Liver (tissue), 9 donors: ENCODE measurements around the gene TIMM22. TPM values are rescaled to one million over a fixed set of nuclear protein-coding genes. Genes with fewer than 3 reads are reported as not detected.

Source experiments
- DNase-seq: peaks from one replicate; pipeline ENCODE4 v3.0.0-alpha.2; 2017; ENCODE audit warnings: low spot score
- H3K27ac ChIP-seq, 2 donors: one replicate each; pipeline ENCODE4 v1.7.0; 2013; ENCODE audit warnings: inconsistent platforms in 2 of 2, low read length in 2 of 2, control low read depth in 1 of 2, low read depth in 1 of 2, mild to moderate bottlenecking in 1 of 2
- H3K27me3 ChIP-seq, 4 donors: one replicate each; pipeline versions ENCODE4 v1.6.1 to v1.7.0; 2013; ENCODE audit warnings: low read length in 3 of 4, inconsistent platforms in 1 of 4, mild to moderate bottlenecking in 1 of 4, moderate library complexity in 1 of 4; ENCODE audit not compliant: control insufficient read depth in 4 of 4, insufficient read depth in 4 of 4
- H3K36me3 ChIP-seq, 4 donors: one replicate each; pipeline versions ENCODE4 v1.6.1 to v1.7.0; 2013; ENCODE audit warnings: low read length in 3 of 4, mild to moderate bottlenecking in 3 of 4, low read depth in 1 of 4, moderate library complexity in 1 of 4; ENCODE audit not compliant: control insufficient read depth in 4 of 4, insufficient read depth in 3 of 4
- H3K4me1 ChIP-seq, 4 donors: one replicate each; pipeline versions ENCODE4 v1.6.1 to v1.7.0; 2013; ENCODE audit warnings: low read length in 3 of 4, mild to moderate bottlenecking in 3 of 4, moderate library complexity in 1 of 4; ENCODE audit not compliant: control insufficient read depth in 4 of 4, insufficient read depth in 4 of 4
- H3K4me3 ChIP-seq, 3 donors: one replicate each; pipeline versions ENCODE4 v1.6.1 to v1.7.0; 2013; ENCODE audit warnings: low read length in 3 of 3, control low read depth in 1 of 3, low read depth in 1 of 3, mild to moderate bottlenecking in 1 of 3
- H3K9ac ChIP-seq, 2 donors: one replicate each; pipeline ENCODE4 v1.7.0; 2013; ENCODE audit warnings: low read length in 2 of 2, mild to moderate bottlenecking in 2 of 2, moderate library complexity in 2 of 2, control low read depth in 1 of 2, low read depth in 1 of 2
- H3K9me3 ChIP-seq, 4 donors: one replicate each; pipeline versions ENCODE4 v1.6.1 to v1.7.0; 2013; ENCODE audit warnings: low read length in 3 of 4; ENCODE audit not compliant: control insufficient read depth in 4 of 4
- ATF3 ChIP-seq: IDR thresholded peaks from 2 replicates; pipeline ENCODE4 v1.6.1; 2016; ENCODE audit warnings: antibody characterized with exemption
- CTCF ChIP-seq: fragments of 150-350 bp; IDR thresholded peaks from 2 replicates; pipeline ENCODE4 v1.5.1; 2017; ENCODE audit warnings: improper control_type of control experiment, low read depth, low read length; ENCODE audit not compliant: missing input control
- EGR1 ChIP-seq, 2 donors: IDR thresholded peaks; 2 replicates each; pipeline ENCODE4 v1.6.1; 2016 to 2018; ENCODE audit warnings: antibody characterized with exemption in 2 of 2, low read depth in 2 of 2
- FOXA2 ChIP-seq: IDR thresholded peaks from 2 replicates; pipeline ENCODE4 v1.6.1; 2016; ENCODE audit warnings: antibody characterized with exemption
- HNF4A ChIP-seq, 2 donors: conservative IDR thresholded peaks; 2 replicates each; pipeline ENCODE4 v1.6.1; 2016; ENCODE audit warnings: antibody characterized with exemption in 2 of 2, mild to moderate bottlenecking in 2 of 2
- HNF4G ChIP-seq: IDR thresholded peaks from 2 replicates; pipeline ENCODE4 v1.6.1; 2016; ENCODE audit warnings: antibody characterized with exemption
- JUND ChIP-seq, 2 donors: IDR thresholded peaks; 2 replicates each; pipeline ENCODE4 v1.6.1; 2016; ENCODE audit warnings: antibody characterized with exemption in 2 of 2
- MAX ChIP-seq: IDR thresholded peaks from 2 replicates; pipeline ENCODE4 v1.6.1; 2016; ENCODE audit warnings: antibody characterized with exemption
- NR2F2 ChIP-seq: IDR thresholded peaks from 2 replicates; pipeline ENCODE4 v1.6.1; 2016; ENCODE audit warnings: antibody characterized with exemption
- RAD21 ChIP-seq, 2 donors: IDR thresholded peaks; 2 replicates each; pipeline ENCODE4 v1.6.1; 2016; ENCODE audit warnings: antibody characterized with exemption in 2 of 2, mild to moderate bottlenecking in 2 of 2
- REST ChIP-seq: IDR thresholded peaks from 2 replicates; pipeline ENCODE4 v1.6.1; 2016; ENCODE audit warnings: antibody characterized with exemption, mild to moderate bottlenecking
- RXRA ChIP-seq, 2 donors: IDR thresholded peaks; 2 replicates each; pipeline ENCODE4 v1.6.1; 2017 to 2018; ENCODE audit warnings: antibody characterized with exemption in 2 of 2, mild to moderate bottlenecking in 1 of 2
- TAF1 ChIP-seq: conservative IDR thresholded peaks from 2 replicates; pipeline ENCODE4 v1.6.1; 2016; ENCODE audit warnings: antibody characterized with exemption, mild to moderate bottlenecking
- ZBTB33 ChIP-seq: IDR thresholded peaks from 2 replicates; pipeline ENCODE4 v1.6.1; 2016; ENCODE audit warnings: antibody characterized with exemption
- WGBS: extraction: QIAGEN DNeasy Blood & Tissue Kit; methylation state at CpG from one replicate; pipeline ENCODE4 v1.1.7; 2013; 5-methylcytosine and 5-hydroxymethylcytosine counted together
- polyA plus RNA-seq, 2 donors: library from polyadenylated mRNA; stranded (reverse) in 1 of 2; unstranded in 1 of 2; fragments of 200-250 nt in 1 of 2; fragments of >200 nt in 1 of 2; fragmentation: Nextera tagmentation in 1 of 2; extraction: Ambion mirVana in 1 of 2; gene quantifications; one replicate each; pipeline versions ENCODE4 v1.2.1 to v1.2.3, GENCODE V29; 2013 to 2015
- total RNA-seq, 2 donors: library from RNA; depleted of rRNA; stranded (reverse); fragments of >200 nt; gene quantifications; one replicate each; pipeline ENCODE4 v1.2.3, GENCODE V29; 2014
- donor health status: healthy.
- donor health status: healthy.
- donor health status: healthy.
- donor health status: healthy.
- donor health status: healthy.

Gene TIMM22
- total and polyA plus RNA-seq, 4 donors: 4.4 to 5.0 (median 4.6) TPM

- no peaks in the 10 kb centered on the region for H3K27me3 ChIP-seq
- H3K27ac ChIP-seq: no peak overlapping the region
- H3K4me1 ChIP-seq: peaks cover 0 to 4% (median 0%) of the 10 kb centered on the region in 4 donors
- no peak overlapping the region for H3K9ac ChIP-seq
- DNase-seq: no peak
- H3K9me3 ChIP-seq: no peaks in the 10 kb centered on the region
- no peaks in the 10 kb centered on the region for H3K36me3 ChIP-seq
- TF ChIP-seq RXRA (IDR thresholded peaks at IDR 0.05) (no peak), NR2F2 (no peak), EGR1 (IDR thresholded peaks at IDR 0.05; ENCODE audit: low read depth in 2 of 2) (no peak), RAD21 (IDR thresholded peaks at IDR 0.05) (no peak), JUND (IDR thresholded peaks at IDR 0.05) (no peak), FOXA2 (no peak), HNF4A (conservative IDR thresholded peaks at IDR 0.05) (no peak), ATF3 (no peak), TAF1 (no peak), MAX (no peak), ZBTB33 (no peak), REST (no peak)
- H3K4me3 ChIP-seq: no peak overlapping the region
- 71% methylated on average over 11 of the region's 11 CpGs for WGBS
Measured at GRCh38 chr17:1018547-1018946, 21.6 kb downstream of the TIMM22 start.

- H3K9ac ChIP-seq: no peak overlapping the region
- no peaks in the 10 kb centered on the region for H3K27me3 ChIP-seq
- H3K9me3 ChIP-seq: no peaks in the 10 kb centered on the region
- 59% methylated on average over 10 of the region's 10 CpGs for WGBS
- H3K4me3 ChIP-seq: no peak overlapping the region
- peaks cover 0 to 4% (median 0%) of the 10 kb centered on the region in 4 donors for H3K4me1 ChIP-seq
- H3K36me3 ChIP-seq: no peaks in the 10 kb centered on the region
- H3K27ac ChIP-seq: no peak overlapping the region
- no peak for TF ChIP-seq EGR1 (IDR thresholded peaks at IDR 0.05; ENCODE audit: low read depth in 2 of 2)
- no peak for TF ChIP-seq HNF4G
- no peak for TF ChIP-seq REST
- no peak for TF ChIP-seq CTCF
- no peak for DNase-seq
Measured at GRCh38 chr17:1019451-1019850, 22.5 kb downstream of the TIMM22 start.
